MM.1S (cell line): ENCODE results near the gene VSX1.

Experiments
- DNase-seq: peaks from one replicate; pipeline ENCODE4 v3.0.0-alpha.2; 2015
- H2AFZ ChIP-seq: fragments of 300-600 bp; sonication (generic); 2 replicates; pipeline ENCODE4 v1.6.0; 2016; ENCODE audit warnings: antibody characterized with exemption, low read length
- H3F3A ChIP-seq: fragments of 300-600 bp; sonication (generic); 2 replicates; pipeline ENCODE4 v1.6.1; 2016; ENCODE audit warnings: mild to moderate bottlenecking, antibody characterized with exemption, low read length, moderate library complexity, mixed read lengths; ENCODE audit not compliant: insufficient read depth
- H3K27ac ChIP-seq: fragments of 300-600 bp; sonication (generic); 2 replicates; pipeline ENCODE4 v1.5.1; 2016; ENCODE audit warnings: mild to moderate bottlenecking, low read length
- H3K27me3 ChIP-seq: fragments of 300-600 bp; sonication (generic); replicated peaks from 2 replicates; pipeline ENCODE4 v1.6.0; 2016; ENCODE audit warnings: low read length; ENCODE audit not compliant: insufficient read depth
- H3K36me3 ChIP-seq: fragments of 300-600 bp; sonication (generic); replicated peaks from 2 replicates; pipeline ENCODE4 v1.6.1; 2016; ENCODE audit warnings: mild to moderate bottlenecking, low read length, mixed read lengths; ENCODE audit not compliant: insufficient read depth
- H3K4me1 ChIP-seq: fragments of 300-600 bp; sonication (generic); 2 replicates; pipeline ENCODE4 v1.6.1; 2016; ENCODE audit warnings: low read length, mixed read lengths
- H3K4me2 ChIP-seq: fragments of 300-600 bp; sonication (generic); 2 replicates; pipeline ENCODE4 v1.6.0; 2016; ENCODE audit warnings: low read depth, low read length
- H3K4me3 ChIP-seq: fragments of 300-600 bp; sonication (generic); 2 replicates; pipeline ENCODE4 v1.5.1; 2016; ENCODE audit warnings: low read length, mixed read lengths
- H3K79me2 ChIP-seq: fragments of 300-600 bp; sonication (generic); 2 replicates; pipeline ENCODE4 v1.6.1; 2016; ENCODE audit warnings: mixed run types, low read length, mixed read lengths
- H3K9ac ChIP-seq: fragments of 300-600 bp; sonication (generic); 2 replicates; pipeline ENCODE4 v1.6.1; 2016; ENCODE audit warnings: low read length, mixed read lengths
- H3K9me2 ChIP-seq: fragments of 300-600 bp; sonication (generic); replicated peaks from 2 replicates; pipeline ENCODE4 v1.6.1; 2016; ENCODE audit warnings: mild to moderate bottlenecking, low read length, mixed read lengths; ENCODE audit not compliant: insufficient read depth
- H3K9me3 ChIP-seq: fragments of 300-600 bp; sonication (generic); replicated peaks from 2 replicates; pipeline ENCODE4 v1.6.1; 2016; ENCODE audit warnings: mild to moderate bottlenecking, low read length, mixed read lengths; ENCODE audit not compliant: insufficient read depth
- H4K20me1 ChIP-seq: fragments of 300-600 bp; sonication (generic); 2 replicates; pipeline ENCODE4 v1.6.1; 2016; ENCODE audit warnings: mild to moderate bottlenecking, low read length, moderate library complexity, mixed read lengths; ENCODE audit not compliant: insufficient read depth
- EZH2 ChIP-seq: fragments of 300-600 bp; sonication (generic); optimal IDR thresholded peaks from 2 replicates; pipeline ENCODE3; 2017; ENCODE audit warnings: low read depth, mild to moderate bottlenecking, antibody characterized with exemption, low read length, mixed read lengths
- EZH2phosphoT487 ChIP-seq: fragments of 300-600 bp; sonication (generic); IDR thresholded peaks from 2 replicates; pipeline ENCODE4 v1.6.1; 2018; ENCODE audit warnings: antibody characterized with exemption, low read length
- TF ChIP-seq, protein P1 (sequence below): fragments of 300-600 bp; sonication (generic); IDR thresholded peaks from 2 replicates; pipeline ENCODE4 v1.5.1; 2016; ENCODE audit warnings: antibody characterized with exemption, low read length, mixed read lengths

Gene VSX1

DNA sequence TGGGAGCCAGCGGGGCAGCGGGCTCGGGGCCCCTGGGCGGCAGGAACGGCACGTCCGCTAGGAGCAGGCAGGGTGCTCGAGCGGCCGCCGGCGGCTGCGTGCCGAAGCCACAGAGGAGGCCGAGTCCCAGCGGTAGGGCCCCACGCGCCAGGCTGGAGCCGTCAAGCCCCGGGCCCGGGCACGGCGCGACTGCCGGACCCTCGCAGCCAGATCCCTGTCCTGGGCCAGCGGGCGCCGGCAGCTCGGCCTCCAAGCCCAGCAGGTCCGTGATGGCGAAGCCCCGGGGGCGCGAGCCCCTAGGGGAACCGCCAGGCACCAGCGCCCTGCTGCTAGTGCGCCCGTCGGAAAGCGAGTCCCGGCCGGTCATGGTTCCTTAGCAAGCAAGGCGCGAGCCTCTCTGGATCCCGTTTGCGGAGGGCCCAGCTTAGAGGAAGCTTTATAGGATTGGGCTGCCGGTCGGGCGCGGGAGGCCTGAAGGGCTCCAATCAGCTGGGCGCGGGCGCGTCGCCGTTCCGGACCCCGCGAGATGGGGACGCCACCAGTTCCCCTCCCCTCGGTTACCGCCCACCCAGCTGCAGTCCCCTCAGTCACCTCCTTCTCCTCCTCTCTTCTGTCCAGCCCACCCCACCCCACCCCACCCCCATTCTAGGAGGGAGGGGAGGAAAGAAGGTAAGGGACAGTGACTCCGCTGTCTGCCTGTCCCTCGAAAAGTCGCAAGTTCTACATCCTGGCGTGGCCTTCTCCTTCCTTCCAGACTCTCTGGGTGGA lies at the start of gene VSX1:
TSS of gene VSX1 (minus strand) at position 412 of the 768 bp plus-strand sequence. CDS start at position 367, 45 bp downstream.
- TF ChIP-seq, protein P1, sequence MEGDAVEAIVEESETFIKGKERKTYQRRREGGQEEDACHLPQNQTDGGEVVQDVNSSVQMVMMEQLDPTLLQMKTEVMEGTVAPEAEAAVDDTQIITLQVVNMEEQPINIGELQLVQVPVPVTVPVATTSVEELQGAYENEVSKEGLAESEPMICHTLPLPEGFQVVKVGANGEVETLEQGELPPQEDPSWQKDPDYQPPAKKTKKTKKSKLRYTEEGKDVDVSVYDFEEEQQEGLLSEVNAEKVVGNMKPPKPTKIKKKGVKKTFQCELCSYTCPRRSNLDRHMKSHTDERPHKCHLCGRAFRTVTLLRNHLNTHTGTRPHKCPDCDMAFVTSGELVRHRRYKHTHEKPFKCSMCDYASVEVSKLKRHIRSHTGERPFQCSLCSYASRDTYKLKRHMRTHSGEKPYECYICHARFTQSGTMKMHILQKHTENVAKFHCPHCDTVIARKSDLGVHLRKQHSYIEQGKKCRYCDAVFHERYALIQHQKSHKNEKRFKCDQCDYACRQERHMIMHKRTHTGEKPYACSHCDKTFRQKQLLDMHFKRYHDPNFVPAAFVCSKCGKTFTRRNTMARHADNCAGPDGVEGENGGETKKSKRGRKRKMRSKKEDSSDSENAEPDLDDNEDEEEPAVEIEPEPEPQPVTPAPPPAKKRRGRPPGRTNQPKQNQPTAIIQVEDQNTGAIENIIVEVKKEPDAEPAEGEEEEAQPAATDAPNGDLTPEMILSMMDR: no peak
- no peak for TF ChIP-seq EZH2phosphoT487
- TF ChIP-seq EZH2: no peak
- no peak within 1 kb of the TSS for H3K4me3 ChIP-seq
- no peak within 1 kb of the TSS for H3K9ac ChIP-seq
- no peaks in the 10 kb centered on the region for H3K9me3 ChIP-seq
- H3K27me3 ChIP-seq: peaks cover 29% of the 10 kb centered on the region
- no peak within 1 kb of the TSS for H3K27ac ChIP-seq
- H2AFZ ChIP-seq: no peak within 1 kb of the TSS
- no peaks in the 10 kb centered on the region for H3K9me2 ChIP-seq
- no peaks in the 10 kb centered on the region for H3K79me2 ChIP-seq
- no peak for DNase-seq
- no peak within 1 kb of the TSS for H3K4me2 ChIP-seq
- H3K4me1 ChIP-seq: 0 out of 2 replicates have a peak, but pooled peaks cover 3% of the 10 kb centered on the region
- H3F3A ChIP-seq: no peaks in the 10 kb centered on the region
- H3K36me3 ChIP-seq: no peaks in the 10 kb centered on the region
- H4K20me1 ChIP-seq: no peaks in the 10 kb centered on the region

DNA sequence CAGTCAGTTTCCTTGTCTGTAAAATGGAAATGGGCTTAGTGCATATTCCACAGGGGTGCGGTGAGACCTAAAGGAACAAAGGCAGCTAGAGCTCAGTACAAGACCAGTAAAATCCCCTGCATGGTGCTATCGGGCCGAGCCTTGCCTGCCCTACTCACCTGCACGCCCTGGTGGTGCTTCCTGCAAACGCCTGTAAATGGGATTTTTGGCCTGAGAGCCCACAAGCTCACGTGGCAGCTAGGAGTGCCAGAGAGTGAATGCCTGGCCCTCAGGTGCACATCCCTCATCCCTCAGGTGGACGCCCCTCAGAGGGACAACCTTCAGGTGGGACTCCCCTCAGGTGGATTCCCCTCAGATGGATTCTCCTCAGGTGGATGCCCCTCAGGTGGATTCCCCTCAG lies 48.0 kb upstream of the VSX1 start:
- Histone ChIP-seq H3K4me3 (no peak overlapping the region), H2AFZ (no peak overlapping the region), H3K9me2 (no peaks in the 10 kb centered on the region), H3K4me1 (no peaks in the 10 kb centered on the region), H3K9me3 (no peaks in the 10 kb centered on the region), H3K79me2 (no peaks in the 10 kb centered on the region), H4K20me1 (no peaks in the 10 kb centered on the region), H3K27me3 (no peaks in the 10 kb centered on the region), H3K4me2 (no peak overlapping the region), H3K36me3 (no peaks in the 10 kb centered on the region), H3K9ac (no peak overlapping the region), H3F3A (no peaks in the 10 kb centered on the region), H3K27ac (no peak overlapping the region)
- DNase-seq: no peak
- TF ChIP-seq EZH2phosphoT487 (no peak), EZH2 (no peak)
- TF ChIP-seq, protein P1: no peak

DNA sequence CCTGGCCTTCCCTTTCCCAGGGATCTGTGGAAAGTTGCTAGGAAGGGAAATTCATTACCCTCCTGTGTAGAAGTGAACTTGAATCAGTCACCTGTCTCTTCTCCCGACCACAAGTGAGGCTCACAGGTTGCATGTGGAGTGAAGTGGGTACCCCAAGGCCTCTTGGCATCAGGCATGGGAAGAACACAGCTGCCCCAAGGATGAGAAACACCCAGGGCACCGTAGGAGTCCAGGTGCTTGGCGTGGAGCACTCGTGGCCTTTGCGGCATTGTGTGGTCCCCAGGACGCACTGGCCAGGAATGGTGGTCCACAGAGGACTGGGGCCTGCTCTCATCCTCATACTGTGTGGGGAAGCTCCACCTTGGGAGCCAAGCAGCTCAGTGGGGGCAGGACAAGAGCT lies 47.5 kb upstream of the VSX1 start:
- Histone ChIP-seq H4K20me1 (no peaks in the 10 kb centered on the region), H3K9me3 (no peaks in the 10 kb centered on the region), H3F3A (no peaks in the 10 kb centered on the region), H3K4me2 (no peak overlapping the region), H3K27me3 (no peaks in the 10 kb centered on the region), H3K4me1 (no peaks in the 10 kb centered on the region), H3K9me2 (no peaks in the 10 kb centered on the region), H3K27ac (no peak overlapping the region), H3K4me3 (no peak overlapping the region), H3K36me3 (no peaks in the 10 kb centered on the region), H3K9ac (no peak overlapping the region), H2AFZ (no peak overlapping the region), H3K79me2 (no peaks in the 10 kb centered on the region)
- TF ChIP-seq, protein P1: no peak
- TF ChIP-seq EZH2 (no peak), EZH2phosphoT487 (no peak)
- no peak for DNase-seq
